K562 (cell line): ENCODE results near the gene MRPL32. TPM values are rescaled to one million over a fixed set of nuclear protein-coding genes. Genes with fewer than 3 reads are reported as not detected.

ENCODE experiments used
- ARNT ChIP-seq, 2 experiments: fragments of 450-650 bp; IDR thresholded peaks; 2 replicates each; pipeline ENCODE4 v1.6.1; 2016; ENCODE audit warnings: mild to moderate bottlenecking in 1 of 2
- CBFB ChIP-seq: sonication (generic); formaldehyde crosslinking; IDR thresholded peaks from 2 replicates; pipeline ENCODE4 v1.4.0; 2020; ENCODE audit warnings: mild to moderate bottlenecking, missing genetic modification reagents
- ELF2 ChIP-seq: fragments of 250-450 bp; sonication (Bioruptor Pico); IDR thresholded peaks from 2 replicates; pipeline ENCODE4 v1.5.0; 2021; ENCODE audit warnings: mild to moderate bottlenecking
- KDM1A ChIP-seq, 2 experiments: fragments of 450-650 bp; IDR thresholded peaks; 2 replicates each; pipeline ENCODE4 v1.6.1; 2016; ENCODE audit warnings: mild to moderate bottlenecking in 2 of 2
- KDM4B ChIP-seq, 2 experiments: fragments of 450-650 bp in 1 of 2; sonication (generic) in 1 of 2; IDR thresholded peaks; 2 replicates each; pipeline ENCODE4 v1.6.1; 2016 to 2017; ENCODE audit warnings: borderline replicate concordance in 2 of 2, antibody characterized with exemption in 1 of 2, low read depth in 1 of 2, mild to moderate bottlenecking in 1 of 2
- NFATC3 ChIP-seq: fragments of 450-650 bp; IDR thresholded peaks from 2 replicates; pipeline ENCODE4 v1.6.1; 2017; ENCODE audit warnings: mild to moderate bottlenecking
- NR4A1 ChIP-seq, 2 experiments: fragments of 250-450 bp in 1 of 2; fragments of 450-650 bp in 1 of 2; sonication (Bioruptor Pico) in 1 of 2; IDR thresholded peaks; 2 replicates each; pipeline versions ENCODE4 v1.4.0 to v1.6.1; 2016 to 2020; ENCODE audit warnings: mild to moderate bottlenecking in 2 of 2, missing compliant biosample characterization in 1 of 2, missing genetic modification characterization in 1 of 2, moderate library complexity in 1 of 2
- PATZ1 ChIP-seq: fragments of 250-450 bp; sonication (Bioruptor Pico); IDR thresholded peaks from 2 replicates; pipeline ENCODE4 v1.5.0; 2020; ENCODE audit warnings: mild to moderate bottlenecking, borderline replicate concordance
- PHF20 ChIP-seq: fragments of 450-650 bp; IDR thresholded peaks from 2 replicates; pipeline ENCODE4 v1.6.1; 2018; ENCODE audit not compliant: partially characterized antibody
- PHF21A ChIP-seq: fragments of 450-650 bp; IDR thresholded peaks from 2 replicates; pipeline ENCODE4 v1.6.1; 2017; ENCODE audit warnings: low read depth, borderline replicate concordance
- SAP30 ChIP-seq: fragments of 200-600 bp; sonication (generic); IDR thresholded peaks from 2 replicates; pipeline ENCODE4 v1.6.1; 2012; ENCODE audit warnings: borderline replicate concordance, low read depth, mild to moderate bottlenecking, moderate library complexity, low read length, control low read depth, inconsistent platforms; ENCODE audit not compliant: insufficient read depth, poor library complexity, severe bottlenecking
- SIRT6 ChIP-seq: IDR thresholded peaks from one replicate; pipeline ENCODE4 v1.6.1; 2012; ENCODE audit warnings: low read depth, mild to moderate bottlenecking, control low read depth, inconsistent platforms, low read length, moderate library complexity
- SMARCC2 ChIP-seq: fragments of 450-650 bp; IDR thresholded peaks from 2 replicates; pipeline ENCODE4 v1.6.1; 2017; ENCODE audit warnings: antibody characterized with exemption, moderate library complexity, mild to moderate bottlenecking, low read depth
- THAP12 ChIP-seq: fragments of 250-450 bp; sonication (Bioruptor Pico); IDR thresholded peaks from 2 replicates; pipeline ENCODE4 v1.9.0; 2021; ENCODE audit warnings: mild to moderate bottlenecking, inconsistent platforms
- THRB ChIP-seq: fragments of 450-650 bp; formaldehyde crosslinking; conservative IDR thresholded peaks from 2 replicates; pipeline ENCODE4 v1.4.0; 2022; ENCODE audit warnings: mild to moderate bottlenecking, missing genetic modification characterization
- ZFPM2 ChIP-seq: fragments of 250-450 bp; sonication (Bioruptor Pico); IDR thresholded peaks from 2 replicates; pipeline ENCODE4 v1.5.1; 2022; ENCODE audit warnings: mild to moderate bottlenecking
- ZNF311 ChIP-seq: fragments of 250-450 bp; sonication (Bioruptor Pico); IDR thresholded peaks from 2 replicates; pipeline ENCODE4 v1.4.0; 2020; ENCODE audit warnings: mild to moderate bottlenecking, moderate library complexity
- ZNF395 ChIP-seq: fragments of 200-800 bp; sonication (Bioruptor generic); IDR thresholded peaks from 2 replicates; pipeline ENCODE4 v1.6.1; 2017; ENCODE audit warnings: missing genetic modification characterization, missing compliant biosample characterization
- polyA plus RNA-seq, 8 experiments: library from polyadenylated mRNA; depleted of rRNA in 4 of 8; stranded (reverse) in 5 of 8; unstranded in 3 of 8; fragments of >200 nt; fragmentation: Nextera tagmentation in 2 of 8; fragmentation: Illumina TruSeq in 1 of 8; extraction: Ambion mirVana in 2 of 8; extraction: Trizol in 1 of 8; gene quantifications; 2 replicates each; pipeline versions ENCODE4 v1.2.1 to v1.2.3, GENCODE V29; 2011 to 2014; ENCODE audit warnings: inconsistent platforms in 1 of 8, missing spikeins in 1 of 8
- total RNA-seq, 7 experiments: library from RNA; depleted of rRNA in 6 of 7; stranded (reverse); fragments of >200 nt in 6 of 7; fragmentation: Illumina TruSeq in 2 of 7; extraction: Trizol in 2 of 7; gene quantifications; 2 replicates each; pipeline versions ENCODE4 v1.2.1 to v1.2.3, GENCODE V29; 2011 to 2021; ENCODE audit warnings: low replicate concordance in 1 of 7
- TF ChIP-seq, protein P1 (sequence below), 3 experiments: fragments of 200-800 bp in 1 of 3; sonication (Bioruptor generic) in 1 of 3; sonication (generic) in 1 of 3; formaldehyde crosslinking in 1 of 3; IDR thresholded peaks; 2 replicates each; pipeline versions ENCODE4 v1.6.1 to v1.8.0; 2016 to 2022; ENCODE audit warnings: mild to moderate bottlenecking in 2 of 3, missing compliant biosample characterization in 2 of 3, missing genetic modification characterization in 2 of 3, missing genetic modification reagents in 1 of 3

The MRPL32 gene
- total and polyA plus RNA-seq, 9 of the 15 experiments (the other 6 are each of a cell fraction or from before 2014, with no cell fraction given), result 75.5 to 351 (median 138) TPM

DNA sequence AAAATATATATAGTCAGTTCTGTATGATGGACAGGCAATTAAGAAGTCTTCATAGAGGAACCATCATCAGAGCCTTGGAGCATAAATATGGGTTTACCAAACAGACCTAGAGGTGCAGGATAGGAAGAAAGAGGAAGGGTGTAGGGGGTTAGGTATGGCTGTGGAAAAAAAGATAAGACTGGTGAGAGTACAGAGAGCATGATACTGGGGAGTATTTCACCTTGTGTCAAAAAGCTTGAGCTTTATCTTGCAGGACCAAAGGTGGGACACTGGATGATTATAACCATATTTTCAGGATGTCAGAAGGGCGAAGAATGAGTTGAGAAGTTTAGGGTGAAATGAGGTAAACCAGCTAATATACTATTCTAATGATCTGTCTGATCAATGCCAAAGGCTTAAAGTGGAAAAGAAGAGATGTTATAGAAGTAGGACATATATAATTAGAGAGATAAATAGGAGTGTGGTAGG is 54.6 kb downstream of the MRPL32 start (continued):
- TF ChIP-seq THAP12 (CRISPR knock-in tag) (no peak), NFATC3 (no peak), THRB (CRISPR knock-in tag) (no peak), ARNT (IDR thresholded peaks at IDR 0.05) (peak; percentile 53 to 93; a peak in 2 of 4 replicates), PHF20 (no peak), SMARCC2 (0 out of 2 replicates have a peak, but pooled peaks have one; percentile 44), SIRT6 (no peak), SAP30 (no peak), ZFPM2 (CRISPR knock-in tag) (no peak), KDM4B (IDR thresholded peaks at IDR 0.05; ENCODE audit: borderline replicate concordance in 2 of 2, low read depth in 1 of 2) (no peak), CBFB (CRISPR knock-in tag) (no peak), ZNF395 (CRISPR knock-in tag) (no peak), KDM1A (IDR thresholded peaks at IDR 0.05) (peak; percentile 91 to 92), ZNF311 (no peak), PHF21A (no peak), PATZ1 (CRISPR knock-in tag) (no peak), NR4A1 (CRISPR knock-in tag; IDR thresholded peaks at IDR 0.05) (no peak), NR4A1 (tag; IDR thresholded peaks at IDR 0.05) (no peak), ELF2 (CRISPR knock-in tag) (no peak)
- TF ChIP-seq, protein P1, sequence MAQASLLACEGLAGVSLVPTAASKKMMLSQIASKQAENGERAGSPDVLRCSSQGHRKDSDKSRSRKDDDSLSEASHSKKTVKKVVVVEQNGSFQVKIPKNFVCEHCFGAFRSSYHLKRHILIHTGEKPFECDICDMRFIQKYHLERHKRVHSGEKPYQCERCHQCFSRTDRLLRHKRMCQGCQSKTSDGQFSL (CRISPR knock-in tag; IDR thresholded peaks at IDR 0.05), result no peak
- TF ChIP-seq, protein P1 (tag; IDR thresholded peaks at IDR 0.05), result no peak
